Activated CD4-positive, alpha-beta T cell treated with anti-CD3 and anti-CD28 coated beads, Interleukin-2, amount 10 ng/mL, durations not matched to agents 24 days and 14 days (primary cell): ENCODE data around the gene BTNL2. TPM values are rescaled to one million over a fixed set of nuclear protein-coding genes. Genes with fewer than 3 reads are reported as not detected.
A peak's percentile ranks its signal among the peaks of the same experiment; 100 is the strongest.

Source experiments
- DNase-seq: peaks from one replicate; pipeline ENCODE4 v3.0.0; 2022
- H3K27ac Mint-ChIP-seq: one replicate; pipeline ENCODE4 v1.8.0; 2022; ENCODE audit warnings: mild to moderate bottlenecking, mixed read lengths
- H3K27me3 Mint-ChIP-seq: one replicate; pipeline ENCODE4 v1.8.0; 2022; ENCODE audit warnings: mixed read lengths
- H3K36me3 Mint-ChIP-seq: one replicate; pipeline ENCODE4 v1.8.0; 2022; ENCODE audit warnings: low read depth, mild to moderate bottlenecking, mixed read lengths
- H3K4me1 Mint-ChIP-seq: one replicate; pipeline ENCODE4 v1.8.0; 2021; ENCODE audit warnings: mixed read lengths
- H3K4me3 Mint-ChIP-seq: one replicate; pipeline ENCODE4 v1.8.0; 2022; ENCODE audit warnings: mild to moderate bottlenecking, moderate library complexity, mixed read lengths
- H3K9me3 Mint-ChIP-seq: one replicate; pipeline ENCODE4 v1.8.0; 2021; ENCODE audit warnings: mixed read lengths
- intact Hi-C: fragments of 100-400 bp; cut with micrococcal nuclease; formaldehyde crosslinking; loops from one replicate; pipeline ENCODE4 v1.15.1; 2023
- total RNA-seq: library from RNA; stranded (reverse); gene quantifications from 2 replicates; pipeline ENCODE4 v1.2.3, GENCODE V29; 2022

The BTNL2 gene
- total RNA-seq, 1 donor from 2014 or later: not detected

DNA sequence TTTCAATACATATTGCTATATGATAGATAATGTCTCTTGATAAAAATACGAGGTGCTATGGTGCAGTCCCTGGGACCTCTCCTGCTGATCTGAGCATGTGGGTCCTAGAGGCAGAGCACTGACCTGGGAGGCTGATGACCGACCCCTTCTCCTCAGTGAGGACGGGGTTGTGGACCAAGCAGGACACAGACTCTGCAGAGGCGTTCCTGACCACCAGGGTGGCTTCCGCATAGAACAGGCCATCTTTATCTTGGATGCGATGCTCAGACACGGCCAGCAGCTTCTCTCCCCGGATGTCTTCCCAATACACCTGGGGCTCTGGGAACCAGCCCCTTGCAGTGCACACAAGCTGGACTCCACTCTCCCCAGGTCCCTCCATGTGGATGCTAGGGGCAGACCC is 4.2 kb downstream of the BTNL2 start:
- H3K27me3 Mint-ChIP-seq: peaks cover 42% of the 10 kb centered on the region
- H3K4me3 Mint-ChIP-seq: no peak overlapping the region
- H3K9me3 Mint-ChIP-seq: no peaks in the 10 kb centered on the region
- intact Hi-C loops: no loop called here
- peak; percentile 42 for DNase-seq
- H3K27ac Mint-ChIP-seq: no peak overlapping the region
- no peaks in the 10 kb centered on the region for H3K36me3 Mint-ChIP-seq
- H3K4me1 Mint-ChIP-seq: no peaks in the 10 kb centered on the region

GRCh38 chr6:32401284-32401963 is 5.6 kb downstream of the BTNL2 start:
- peak; percentile 43 for DNase-seq
- Mint-ChIP-seq H3K36me3 (no peaks in the 10 kb centered on the region), H3K27ac (no peak overlapping the region), H3K27me3 (peaks cover 29% of the 10 kb centered on the region), H3K9me3 (no peaks in the 10 kb centered on the region), H3K4me3 (no peak overlapping the region), H3K4me1 (peaks cover 4% of the 10 kb centered on the region)
- intact Hi-C loops: no loop called here

- peak; percentile 53 for DNase-seq
- Mint-ChIP-seq H3K27ac (no peak overlapping the region), H3K9me3 (no peaks in the 10 kb centered on the region), H3K4me1 (peaks cover 4% of the 10 kb centered on the region), H3K4me3 (no peak overlapping the region), H3K27me3 (peaks cover 23% of the 10 kb centered on the region), H3K36me3 (no peaks in the 10 kb centered on the region)
- intact Hi-C loops: no loop called here
Observed at GRCh38 chr6:32397252-32397920, 9.6 kb downstream of the BTNL2 start.

- intact Hi-C loops: no loop called here
- Mint-ChIP-seq H3K4me1 (peaks cover 4% of the 10 kb centered on the region), H3K4me3 (no peak overlapping the region), H3K27ac (no peak overlapping the region), H3K36me3 (no peaks in the 10 kb centered on the region), H3K9me3 (no peaks in the 10 kb centered on the region), H3K27me3 (peaks cover 23% of the 10 kb centered on the region)
- peak; percentile 51 for DNase-seq
Observed at GRCh38 chr6:32396028-32396427, 11.0 kb downstream of the BTNL2 start.

DNA sequence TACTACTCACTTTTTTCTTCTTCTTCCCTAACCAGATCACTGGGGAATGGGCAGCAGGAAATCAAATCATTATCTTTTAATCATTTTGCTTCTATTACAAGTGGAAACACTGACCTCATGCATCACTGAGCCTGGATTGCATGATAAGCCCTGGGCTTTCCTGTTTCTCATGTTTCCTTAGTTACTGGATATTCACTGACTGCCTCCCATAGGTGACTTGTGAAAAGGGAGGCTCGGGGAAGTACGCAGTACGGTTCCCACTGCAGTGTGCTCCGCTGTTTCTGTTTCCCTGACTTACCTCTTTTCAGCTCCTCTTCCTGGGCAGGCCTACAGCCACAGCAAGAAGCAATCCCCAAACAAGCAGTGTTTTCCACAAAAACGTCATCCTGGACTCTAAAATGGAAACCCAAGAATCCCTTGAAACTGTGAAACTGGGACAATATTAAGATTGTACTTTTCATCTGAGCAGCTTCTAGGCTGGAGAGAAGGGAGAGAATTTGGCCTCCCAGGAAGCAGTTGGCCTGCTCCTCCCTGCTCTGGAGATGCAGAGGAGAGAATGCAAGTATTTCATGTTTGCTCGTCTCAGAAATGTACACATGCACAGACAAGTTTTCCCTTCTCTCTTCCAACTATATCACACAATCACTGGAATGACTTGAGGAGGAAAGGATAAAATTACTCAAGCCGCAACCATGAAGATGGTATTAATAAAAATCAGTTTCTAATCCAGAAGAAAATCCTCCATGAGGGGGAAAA is 13.1 kb downstream of the BTNL2 start:
- intact Hi-C loops: no loop called here
- peak; percentile 46 for DNase-seq
- Mint-ChIP-seq H3K27me3 (peaks cover 31% of the 10 kb centered on the region), H3K4me3 (no peak overlapping the region), H3K36me3 (no peaks in the 10 kb centered on the region), H3K9me3 (no peaks in the 10 kb centered on the region), H3K4me1 (peaks cover 4% of the 10 kb centered on the region), H3K27ac (no peak overlapping the region)

DNA sequence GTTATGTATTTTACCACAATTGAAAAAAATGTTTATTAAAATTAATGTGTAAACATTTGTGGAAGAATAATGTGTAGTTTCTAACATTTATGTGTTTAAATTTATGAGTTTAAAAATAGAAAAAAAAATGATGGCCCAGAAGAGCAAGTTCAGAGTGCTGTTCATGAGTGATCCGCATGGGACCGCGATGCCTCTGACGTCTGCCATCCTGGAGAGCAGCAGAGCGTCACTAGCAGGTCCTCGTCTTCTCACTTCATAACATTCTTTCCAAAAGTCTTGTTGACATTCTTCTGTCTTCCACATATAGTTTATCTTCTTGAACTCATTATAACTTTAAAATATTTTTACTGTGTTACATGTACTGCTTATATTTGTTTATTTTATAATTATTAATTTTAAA is 15.5 kb downstream of the BTNL2 start:
- peaks cover 43% of the 10 kb centered on the region for H3K27me3 Mint-ChIP-seq
- intact Hi-C loops: no loop called here

GRCh38 chr6:32387589-32388340 is 19.2 kb downstream of the BTNL2 start:
- Mint-ChIP-seq H3K27ac (no peak overlapping the region), H3K36me3 (no peaks in the 10 kb centered on the region), H3K9me3 (no peaks in the 10 kb centered on the region), H3K4me1 (no peaks in the 10 kb centered on the region), H3K4me3 (no peak overlapping the region), H3K27me3 (peaks cover 38% of the 10 kb centered on the region)
- intact Hi-C loops: no loop called here
- DNase-seq: peak; percentile 5

More for the DNA sequence above, 15.5 kb downstream of the BTNL2 start:
- Mint-ChIP-seq H3K27ac (no peak overlapping the region), H3K36me3 (no peaks in the 10 kb centered on the region), H3K4me3 (no peak overlapping the region), H3K9me3 (no peaks in the 10 kb centered on the region), H3K4me1 (no peaks in the 10 kb centered on the region)
- DNase-seq: peak; percentile 6

DNA sequence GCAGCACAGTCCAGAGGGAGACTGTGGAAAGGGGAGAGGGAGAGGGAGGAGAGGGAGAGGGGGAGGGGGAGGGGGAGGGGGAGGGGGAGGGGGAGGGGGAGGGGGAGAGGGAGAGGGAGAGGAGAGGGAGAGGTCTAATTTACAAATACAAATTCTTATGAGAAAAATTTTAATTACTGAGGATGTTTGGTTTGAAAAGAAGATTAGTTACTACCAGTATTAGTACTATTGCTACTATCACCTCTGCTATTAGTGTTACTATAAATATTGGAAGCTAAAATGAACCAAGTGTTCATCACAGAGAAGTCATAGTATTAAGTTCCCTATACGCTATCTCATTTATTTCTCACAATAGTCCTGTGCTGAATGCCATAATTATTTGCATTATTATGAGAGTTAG is 20.9 kb downstream of the BTNL2 start:
- Mint-ChIP-seq H3K27me3 (peaks cover 41% of the 10 kb centered on the region), H3K9me3 (no peaks in the 10 kb centered on the region), H3K4me1 (no peaks in the 10 kb centered on the region), H3K4me3 (no peak overlapping the region), H3K36me3 (no peaks in the 10 kb centered on the region), H3K27ac (no peak overlapping the region)
- intact Hi-C loops: no loop called here
- no peak for DNase-seq

GRCh38 chr6:32382757-32383420 is 24.1 kb downstream of the BTNL2 start:
- intact Hi-C loops: no loop called here
- Mint-ChIP-seq H3K27ac (no peak overlapping the region), H3K9me3 (no peaks in the 10 kb centered on the region), H3K4me3 (no peak overlapping the region), H3K27me3 (peaks cover 30% of the 10 kb centered on the region), H3K4me1 (no peaks in the 10 kb centered on the region), H3K36me3 (no peaks in the 10 kb centered on the region)
- peak; percentile 50 for DNase-seq

- H3K27me3 Mint-ChIP-seq: peaks cover 34% of the 10 kb centered on the region
- H3K27ac Mint-ChIP-seq: no peak overlapping the region
- peak; percentile 44 for DNase-seq
- intact Hi-C loops: no loop called here
- H3K4me3 Mint-ChIP-seq: no peak overlapping the region
- H3K36me3 Mint-ChIP-seq: no peaks in the 10 kb centered on the region
- H3K4me1 Mint-ChIP-seq: no peaks in the 10 kb centered on the region
- no peaks in the 10 kb centered on the region for H3K9me3 Mint-ChIP-seq
Observed at GRCh38 chr6:32379545-32379944, 27.4 kb downstream of the BTNL2 start.

- intact Hi-C loops: no loop called here
- DNase-seq: peak; percentile 51
- Mint-ChIP-seq H3K4me1 (no peaks in the 10 kb centered on the region), H3K27ac (no peak overlapping the region), H3K4me3 (no peak overlapping the region), H3K36me3 (no peaks in the 10 kb centered on the region), H3K9me3 (no peaks in the 10 kb centered on the region), H3K27me3 (peaks cover 37% of the 10 kb centered on the region)
Observed at GRCh38 chr6:32375739-32376529, 31.0 kb downstream of the BTNL2 start.

DNA sequence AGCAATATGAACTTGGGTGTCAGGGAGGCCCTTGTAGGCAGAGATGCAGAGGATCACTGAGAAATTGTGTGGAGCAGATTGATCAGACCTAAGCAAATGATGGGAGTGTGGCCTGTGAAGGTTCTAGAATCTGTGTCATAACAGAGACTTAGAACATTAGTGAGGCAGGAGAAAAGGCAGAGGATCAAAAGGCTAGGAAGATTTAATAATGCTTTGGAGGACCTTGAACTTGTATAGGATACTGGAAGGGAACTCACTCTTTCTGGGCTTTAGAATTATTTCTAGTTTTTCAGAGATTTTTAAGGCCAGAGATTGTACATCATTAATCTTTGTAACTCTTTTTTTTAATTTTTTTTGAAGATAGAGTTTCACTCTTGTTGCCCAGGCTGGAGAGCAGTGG is 35.2 kb downstream of the BTNL2 start, which contains the start of gene TSBP1:
Gene TSBP1, minus strand, starts transcription at position 101 of the 400 bp plus-strand sequence. CDS start 197 bp downstream, outside the sequence.
- H3K27me3 Mint-ChIP-seq: peaks cover 37% of the 10 kb centered on the region
- H3K36me3 Mint-ChIP-seq: no peaks in the 10 kb centered on the region
- intact Hi-C loops: no loop called here
- no peak within 1 kb of the TSS for H3K27ac Mint-ChIP-seq
- H3K4me1 Mint-ChIP-seq: peaks cover 7% of the 10 kb centered on the region
- no peaks in the 10 kb centered on the region for H3K9me3 Mint-ChIP-seq
- no peak within 1 kb of the TSS for H3K4me3 Mint-ChIP-seq
- DNase-seq: no peak
